GOT3 (cell line): Measurements from ENCODE around the gene NFATC2.

Experiments used
- DNase-seq: peaks from one replicate; lab custom pipeline; 2025; ENCODE audit warnings: mixed read lengths; lab: John Stamatoyannopoulos, UW

Gene NFATC2

GRCh38 chr20:51536116-51537069 is 6.1 kb downstream of the NFATC2 start:
- DNase-seq, result no peak

- DNase-seq, result no peak
Observed at GRCh38 chr20:51535674-51536073, 6.8 kb downstream of the NFATC2 start.

- no peak for DNase-seq
Observed at GRCh38 chr20:51535075-51535386, 7.5 kb downstream of the NFATC2 start.

- no peak for DNase-seq
Observed at GRCh38 chr20:51533291-51534172, 9.0 kb downstream of the NFATC2 start.

- DNase-seq, result no peak
Observed at GRCh38 chr20:51532577-51533191, 9.8 kb downstream of the NFATC2 start.

- no peak for DNase-seq
Observed at GRCh38 chr20:51531712-51532456, 10.6 kb downstream of the NFATC2 start.

- no peak for DNase-seq
Observed at GRCh38 chr20:51531141-51531710, 11.3 kb downstream of the NFATC2 start.

- no peak for DNase-seq
Observed at GRCh38 chr20:51529758-51530157, 12.8 kb downstream of the NFATC2 start.

- DNase-seq, result no peak
Observed at GRCh38 chr20:51529081-51529681, 13.3 kb downstream of the NFATC2 start.

- DNase-seq, result no peak
Observed at GRCh38 chr20:51528263-51529027, 14.1 kb downstream of the NFATC2 start.

- DNase-seq, result no peak
Observed at GRCh38 chr20:51526754-51527153, 15.8 kb downstream of the NFATC2 start.

GRCh38 chr20:51526106-51526470 is 16.4 kb downstream of the NFATC2 start:
- no peak for DNase-seq

- no peak for DNase-seq
Observed at GRCh38 chr20:51525241-51526105, 17.0 kb downstream of the NFATC2 start.

- DNase-seq, result no peak
Observed at GRCh38 chr20:51523276-51524013, 19.1 kb downstream of the NFATC2 start.

- DNase-seq, result no peak
Observed at GRCh38 chr20:51522207-51522606, 20.3 kb downstream of the NFATC2 start.

- DNase-seq, result no peak
Observed at GRCh38 chr20:51517839-51518238, 24.7 kb downstream of the NFATC2 start.

GRCh38 chr20:51516855-51517254 is 25.7 kb downstream of the NFATC2 start:
- no peak for DNase-seq

- DNase-seq, result no peak
Observed at GRCh38 chr20:51514836-51515235, 27.7 kb downstream of the NFATC2 start.

- DNase-seq, result no peak
Observed at GRCh38 chr20:51514249-51514648, 28.3 kb downstream of the NFATC2 start.
